ENCODE data around the gene AKAP10. TPM values are rescaled to one million over a fixed set of nuclear protein-coding genes. Genes with fewer than 3 reads are reported as not detected.

Gene AKAP10
- total RNA-seq, 1 experiment from 2014 or later: 23.3 TPM

DNA sequence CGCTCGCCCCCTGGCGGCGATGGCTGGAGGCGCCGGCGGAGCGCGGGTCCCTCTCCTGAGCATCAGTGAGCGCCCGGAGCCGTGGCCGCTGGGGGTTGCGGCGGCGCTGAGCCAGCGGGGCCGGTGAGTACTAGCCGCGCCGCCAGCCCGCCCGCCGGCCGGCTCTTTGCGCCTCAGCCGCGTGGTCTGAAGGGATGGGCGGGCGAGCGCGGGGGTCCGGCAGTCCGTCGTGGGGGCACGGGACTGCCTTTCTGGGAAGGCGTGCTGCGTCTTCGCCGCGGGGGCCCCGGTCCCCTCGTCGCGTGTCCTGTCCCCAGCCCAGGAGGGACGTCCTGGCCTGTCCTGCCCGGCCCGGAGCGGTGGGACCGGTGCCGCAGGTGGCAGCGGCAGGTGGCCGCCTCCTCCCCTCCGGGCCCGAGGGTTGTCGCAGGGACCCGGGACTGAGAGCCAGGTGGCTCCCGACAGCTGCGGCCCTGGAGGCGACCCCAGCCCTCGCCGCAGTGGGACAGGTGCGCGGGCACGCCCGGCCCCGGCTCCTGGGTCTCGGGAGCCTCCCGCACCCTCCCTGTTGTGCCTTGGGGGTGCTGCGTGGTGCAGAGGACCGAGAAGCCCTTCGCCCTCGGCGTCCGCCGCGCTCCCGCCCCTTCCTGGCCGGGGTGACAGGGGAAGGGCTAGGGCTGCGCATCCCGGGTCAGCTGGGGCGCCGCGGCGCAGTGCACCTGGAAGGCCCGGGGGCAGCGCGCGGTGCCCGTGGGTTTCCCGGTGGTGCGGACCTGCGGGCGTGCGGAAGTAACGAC, 31.9 kb upstream of the AKAP10 start, which contains the start of gene SPECC1:
Gene SPECC1 (plus strand): TSS at position 58 of the 797 bp plus-strand sequence. CDS start 87,293 bp downstream, outside the sequence.
- Histone ChIP-seq H4K20me1 (ENCODE audit: low read length) (no peaks in the 10 kb centered on the region), H3K9ac (ENCODE audit: low read length) (peak within 1 kb of the TSS; percentile 51), H3K9me2 (replicated peaks; ENCODE audit: low read length) (no peaks in the 10 kb centered on the region), H3K4me1 (ENCODE audit: insufficient read depth, low read length) (peaks cover 20% of the 10 kb centered on the region), H3K36me3 (ENCODE audit: low read depth, low read length) (no peaks in the 10 kb centered on the region), H2AFZ (ENCODE audit: low read length) (peak within 1 kb of the TSS; percentile 99), H3K9me3 (ENCODE audit: low read length) (no peaks in the 10 kb centered on the region), H3F3A (ENCODE audit: low read length, unreplicated experiment) (no peaks in the 10 kb centered on the region), H3K4me2 (ENCODE audit: low read length) (peak within 1 kb of the TSS; percentile 94), H3K79me2 (ENCODE audit: low read length) (peaks cover 40% of the 10 kb centered on the region), H3K27me3 (ENCODE audit: low read length) (no peaks in the 10 kb centered on the region), H3K4me3 (ENCODE audit: low read length) (peak within 1 kb of the TSS; percentile 81), H3K27ac (ENCODE audit: low read length) (peak within 1 kb of the TSS; percentile 9)
- ATAC-seq: peak; percentile 86
- CTCF ChIA-PET: interaction anchor here (0.7 to 2.4 kb wide), 6 partner anchors 16 to 631 kb away, joined by 3 to 15 read pairs (median 6); partner anchors contain the start of gene MAPK7
- no TSS peak for BruUV-seq (replicated peaks)
- no peak for TF ChIP-seq EZH2 (IDR thresholded peaks at IDR 0.05; ENCODE audit: low read length, unreplicated experiment)
- TF ChIP-seq CTCF (conservative IDR thresholded peaks at IDR 0.05; ENCODE audit: low read depth, low read length): no peak; the same call in 1 of the 2 replicates
- TF ChIP-seq EZH2phosphoT487 (IDR thresholded peaks at IDR 0.05; ENCODE audit: borderline replicate concordance, low read length): no peak
- POLR2A ChIA-PET (ENCODE audit: unreplicated experiment): interaction anchor here (0.5 to 1.1 kb wide), 4 partner anchors 54 to 74 kb away, joined by 3 to 16 read pairs (median 9); no protein-coding TSS in a partner anchor
- peak; percentile 97 for DNase-seq
- intact Hi-C loops (cut with micrococcal nuclease): loop anchor here (1.0 to 5.0 kb wide), 4 partner anchors 16 to 108 kb away; no protein-coding TSS in a partner anchor

DNA sequence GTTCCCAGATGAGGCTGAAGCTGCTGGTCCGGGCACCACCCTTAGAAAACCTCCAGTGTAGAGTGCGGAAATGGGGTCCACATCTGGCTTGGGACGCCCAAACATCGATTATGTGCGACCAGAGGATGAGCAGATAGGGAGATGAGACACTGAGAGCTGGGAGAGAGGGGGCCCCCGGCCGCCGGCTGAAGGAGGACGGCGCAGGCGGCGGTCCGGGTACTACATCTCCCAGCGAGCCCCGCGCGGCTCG, 31.3 kb upstream of the AKAP10 start:
- DNase-seq (no peak), ATAC-seq (no peak)
- peak; percentile 84; the same call in 1 of the 2 replicates for TF ChIP-seq CTCF (conservative IDR thresholded peaks at IDR 0.05; ENCODE audit: low read depth, low read length)
- no peak for TF ChIP-seq EZH2 (IDR thresholded peaks at IDR 0.05; ENCODE audit: low read length, unreplicated experiment)
- no peak overlapping the region for H3K27ac ChIP-seq (ENCODE audit: low read length)
- no peaks in the 10 kb centered on the region for H3K27me3 ChIP-seq (ENCODE audit: low read length)
- H3F3A ChIP-seq (ENCODE audit: low read length, unreplicated experiment): no peaks in the 10 kb centered on the region
- no peaks in the 10 kb centered on the region for H3K9me3 ChIP-seq (ENCODE audit: low read length)
- H4K20me1 ChIP-seq (ENCODE audit: low read length): no peaks in the 10 kb centered on the region
- H2AFZ ChIP-seq (ENCODE audit: low read length): peak overlapping the region; percentile 99
- H3K79me2 ChIP-seq (ENCODE audit: low read length): peaks cover 36% of the 10 kb centered on the region
- peak overlapping the region; percentile 81 for H3K4me3 ChIP-seq (ENCODE audit: low read length)
- no peaks in the 10 kb centered on the region for H3K36me3 ChIP-seq (ENCODE audit: low read depth, low read length)
- H3K4me1 ChIP-seq (ENCODE audit: insufficient read depth, low read length): peaks cover 20% of the 10 kb centered on the region
- H3K9ac ChIP-seq (ENCODE audit: low read length): peak overlapping the region; percentile 51
- POLR2A ChIA-PET (ENCODE audit: unreplicated experiment): interaction anchor here (1.1 kb wide), 1 partner anchor 57 kb away, joined by 3 read pairs; no protein-coding TSS in a partner anchor
- peak overlapping the region; percentile 94 for H3K4me2 ChIP-seq (ENCODE audit: low read length)
- CTCF ChIA-PET: interaction anchor here (0.9 to 2.4 kb wide), 2 partner anchors 16 to 86 kb away, joined by 6 to 7 read pairs; no protein-coding TSS in a partner anchor
- intact Hi-C loops (cut with micrococcal nuclease): loop anchor here (1.0 kb wide), 1 partner anchor 16 kb away; no protein-coding TSS in a partner anchor
- no TSS peak for BruUV-seq (replicated peaks)
- H3K9me2 ChIP-seq (replicated peaks; ENCODE audit: low read length): no peaks in the 10 kb centered on the region

Measured in PC-3 (cell line).